ENCODE results near the gene GFAP. TPM values are rescaled to one million over a fixed set of nuclear protein-coding genes. Genes with fewer than 3 reads are reported as not detected.

Gene GFAP
- total RNA-seq, 2 donors from 2014 or later, result 0.35 TPM; not detected in 1

- Histone ChIP-seq H3K4me1 (ENCODE audit: control insufficient read depth, insufficient read depth, low read length) (no peaks in the 10 kb centered on the region), H3K4me3 (ENCODE audit: low read length) (no peak overlapping the region), H3K9me3 (ENCODE audit: control insufficient read depth, low read length) (no peaks in the 10 kb centered on the region), H3K36me3 (ENCODE audit: control insufficient read depth, insufficient read depth, low read length) (peaks cover 3% of the 10 kb centered on the region), H3K27ac (ENCODE audit: low read depth, low read length) (no peak overlapping the region), H3K9ac (ENCODE audit: extremely low read depth, low read length, poor library complexity, severe bottlenecking) (no peak overlapping the region), H3K27me3 (ENCODE audit: control insufficient read depth, insufficient read depth, low read length, poor library complexity, severe bottlenecking) (no peaks in the 10 kb centered on the region)
- H3K36me3 Mint-ChIP-seq (ENCODE audit: low read depth), result peaks cover 9% of the 10 kb centered on the region
- TF ChIP-seq CTCF (conservative IDR thresholded peaks at IDR 0.05), result no peak
- no peak for DNase-seq
- H3K9me3 Mint-ChIP-seq, result no peaks in the 10 kb centered on the region
- H3K27ac Mint-ChIP-seq, result no peak overlapping the region
- H3K27me3 Mint-ChIP-seq (ENCODE audit: insufficient read depth), result peaks cover 2% of the 10 kb centered on the region
- 60 to 90% methylated on average over 1 to 2 of the region's 3 CpGs for WGBS, 2 experiments (ENCODE audit: insufficient coverage in 1 of 2, insufficient read length in 1 of 2)
- peaks cover 6% of the 10 kb centered on the region for H3K4me1 Mint-ChIP-seq
- no peak overlapping the region for H3K4me3 Mint-ChIP-seq
Measured at GRCh38 chr17:44900894-44901293, 14.4 kb downstream of the GFAP start.

GRCh38 chr17:44899074-44899782 lies 16.1 kb downstream of the GFAP start, which contains the start of gene EFTUD2:
TSS of gene EFTUD2 (minus strand) at chr17:44899445. CDS start at chr17:44894521, 4,924 bp downstream.
- DNase-seq, result peak; percentile 97
- no peak for TF ChIP-seq CTCF (conservative IDR thresholded peaks at IDR 0.05)
- Histone ChIP-seq H3K9ac (ENCODE audit: extremely low read depth, low read length, poor library complexity, severe bottlenecking) (peak within 1 kb of the TSS; percentile 99), H3K27ac (ENCODE audit: low read depth, low read length) (peak within 1 kb of the TSS; percentile 100), H3K36me3 (ENCODE audit: control insufficient read depth, insufficient read depth, low read length) (peaks cover 15% of the 10 kb centered on the region), H3K27me3 (ENCODE audit: control insufficient read depth, insufficient read depth, low read length, poor library complexity, severe bottlenecking) (no peaks in the 10 kb centered on the region), H3K9me3 (ENCODE audit: control insufficient read depth, low read length) (no peaks in the 10 kb centered on the region), H3K4me3 (ENCODE audit: low read length) (peak within 1 kb of the TSS; percentile 100), H3K4me1 (ENCODE audit: control insufficient read depth, insufficient read depth, low read length) (no peaks in the 10 kb centered on the region)
- Mint-ChIP-seq H3K9me3 (no peaks in the 10 kb centered on the region), H3K27me3 (ENCODE audit: insufficient read depth) (peaks cover 2% of the 10 kb centered on the region), H3K4me3 (peak within 1 kb of the TSS; percentile 93), H3K36me3 (ENCODE audit: low read depth) (peaks cover 20% of the 10 kb centered on the region), H3K4me1 (peaks cover 6% of the 10 kb centered on the region), H3K27ac (peak within 1 kb of the TSS; percentile 100)
- WGBS, 2 experiments (ENCODE audit: insufficient coverage in 1 of 2, insufficient read length in 1 of 2), result 0% methylated on average over 28 to 54 of the region's 54 CpGs

- Mint-ChIP-seq H3K4me1 (peaks cover 6% of the 10 kb centered on the region), H3K36me3 (ENCODE audit: low read depth) (peaks cover 25% of the 10 kb centered on the region), H3K4me3 (peak overlapping the region; percentile 93), H3K27ac (peak overlapping the region; percentile 100), H3K27me3 (ENCODE audit: insufficient read depth) (peaks cover 2% of the 10 kb centered on the region), H3K9me3 (no peaks in the 10 kb centered on the region)
- H3K27ac ChIP-seq (ENCODE audit: low read depth, low read length), result no peak overlapping the region
- no peak for TF ChIP-seq CTCF (conservative IDR thresholded peaks at IDR 0.05)
- peak overlapping the region; percentile 99 for H3K9ac ChIP-seq (ENCODE audit: extremely low read depth, low read length, poor library complexity, severe bottlenecking)
- H3K4me3 ChIP-seq (ENCODE audit: low read length), result peak overlapping the region; percentile 100
- no peak for DNase-seq
- peaks cover 15% of the 10 kb centered on the region for H3K36me3 ChIP-seq (ENCODE audit: control insufficient read depth, insufficient read depth, low read length)
- WGBS, 2 experiments (ENCODE audit: insufficient coverage in 1 of 2, insufficient read length in 1 of 2), result 0 to 2% methylated on average over 7 of the region's 7 CpGs
- H3K9me3 ChIP-seq (ENCODE audit: control insufficient read depth, low read length), result no peaks in the 10 kb centered on the region
- no peaks in the 10 kb centered on the region for H3K27me3 ChIP-seq (ENCODE audit: control insufficient read depth, insufficient read depth, low read length, poor library complexity, severe bottlenecking)
- H3K4me1 ChIP-seq (ENCODE audit: control insufficient read depth, insufficient read depth, low read length), result no peaks in the 10 kb centered on the region
Measured at GRCh38 chr17:44898768-44899073, 16.6 kb downstream of the GFAP start.
